ENCODE results near the gene CEMP1. TPM values are rescaled to one million over a fixed set of nuclear protein-coding genes. Genes with fewer than 3 reads are reported as not detected.
"Not testable (repeated sequence)": the region's sequence is repeated elsewhere in the genome, so short reads cannot be mapped to it uniquely, and the experiment has no call there.

CEMP1 gene
- total RNA-seq, 1 experiment from 2014 or later: not detected

DNA sequence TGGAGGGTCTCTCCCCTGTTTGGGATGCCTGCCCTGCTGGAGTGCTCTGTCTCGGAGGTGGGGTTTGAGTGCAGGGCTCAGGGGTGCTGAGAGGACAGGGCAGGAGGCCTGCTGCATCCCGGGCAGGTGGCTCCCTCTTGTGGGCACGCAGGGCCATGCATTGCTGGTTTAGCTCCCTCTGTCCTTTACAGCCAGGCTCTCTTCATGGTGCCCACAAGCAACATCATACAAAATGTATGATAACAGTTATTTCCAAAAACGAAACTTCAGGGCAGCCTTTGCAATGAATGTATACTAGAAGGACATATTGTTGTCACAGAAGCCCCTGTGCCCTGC lies 29.6 kb upstream of the CEMP1 start:
- H3T11ph ChIP-seq (ENCODE audit: low read length); H3K4me1 Mint-ChIP-seq: not testable (repeated sequence)

DNA sequence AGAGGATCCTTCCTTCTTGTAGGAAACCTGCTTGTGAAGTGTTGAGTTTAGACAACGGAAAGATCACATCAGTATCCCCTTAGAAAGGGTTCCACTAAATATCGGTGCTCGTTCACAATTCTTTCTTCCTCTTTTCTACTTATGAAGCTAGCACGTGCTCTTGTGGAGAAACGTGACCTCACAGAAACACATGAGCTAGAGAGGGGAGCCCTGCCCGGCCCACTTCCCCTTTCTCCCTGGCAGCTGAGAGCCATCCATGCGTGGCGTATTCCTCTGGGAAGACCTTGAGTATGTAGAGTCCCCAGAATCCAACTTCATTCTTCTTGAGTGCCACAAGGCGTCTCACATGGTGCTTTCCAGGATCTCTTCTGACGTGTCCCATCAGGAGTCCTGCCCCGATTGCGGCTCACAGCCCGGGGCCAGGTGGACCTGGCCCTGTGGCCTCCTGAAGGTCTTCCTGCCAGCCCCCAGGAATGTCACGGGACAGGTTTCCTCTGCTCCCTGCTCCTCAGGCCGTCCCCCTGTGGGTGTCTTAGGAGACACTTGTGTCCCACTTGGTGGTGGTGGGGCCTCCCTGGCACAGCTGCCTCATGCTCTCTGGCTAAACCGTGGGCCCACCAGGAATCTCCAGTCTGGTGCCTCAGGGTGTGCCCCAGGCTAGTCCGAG lies 29.1 kb upstream of the CEMP1 start:
- not testable (repeated sequence) for H3K4me3 Mint-ChIP-seq; H3K9me3 ChIP-seq (ENCODE audit: control insufficient read depth, low read depth, low read length); H4K20me1 ChIP-seq (ENCODE audit: control insufficient read depth, insufficient read depth, insufficient read length); H3T11ph ChIP-seq (ENCODE audit: low read length); H3K9ac ChIP-seq (ENCODE audit: extremely low read depth, insufficient read length, low read length); H4K91ac ChIP-seq (ENCODE audit: insufficient read length, low read depth, low read length); H2BK120ac ChIP-seq (ENCODE audit: low read depth, low read length, poor library complexity, severe bottlenecking); H3K14ac ChIP-seq (ENCODE audit: insufficient read depth, low read length); H4K8ac ChIP-seq (replicated peaks; ENCODE audit: insufficient read length, low read depth, low read length); H2AFZ ChIP-seq (ENCODE audit: low read length); H3K79me1 ChIP-seq (ENCODE audit: insufficient read depth, low read depth, low read length, poor library complexity, severe bottlenecking); H3K79me2 ChIP-seq (ENCODE audit: insufficient read depth, low read length); H3K4me1 ChIP-seq (ENCODE audit: insufficient read depth, low read length); H3K4ac ChIP-seq (ENCODE audit: low read depth, low read length); H3K9me3 Mint-ChIP-seq; H3K23ac ChIP-seq (ENCODE audit: insufficient read length, low read depth, low read length); H3K56ac ChIP-seq (ENCODE audit: insufficient read length, low read depth, low read length); H3K27ac Mint-ChIP-seq; H2BK12ac ChIP-seq (ENCODE audit: insufficient read length, low read depth, low read length); H2BK20ac ChIP-seq (ENCODE audit: low read depth, low read length, poor library complexity, severe bottlenecking); H3K4me2 ChIP-seq (ENCODE audit: insufficient read depth, insufficient read length, low read length); H3K36me3 Mint-ChIP-seq (ENCODE audit: insufficient read depth in 1 of 3, low read depth in 3 of 3); H2BK15ac ChIP-seq (ENCODE audit: low read depth, low read length); H2AK5ac ChIP-seq (ENCODE audit: insufficient read length, low read length); DNase-seq; H3K27me3 Mint-ChIP-seq (ENCODE audit: low read depth); H3K27ac ChIP-seq (ENCODE audit: insufficient read length, low read depth, low read length); H4K5ac ChIP-seq (ENCODE audit: insufficient read length, low read depth, low read length); H3K4me1 Mint-ChIP-seq; H3K18ac ChIP-seq (ENCODE audit: insufficient read length, low read depth, low read length); H3K27me3 ChIP-seq (ENCODE audit: insufficient read depth, low read length); H2BK5ac ChIP-seq (ENCODE audit: insufficient read length, low read length); H3K23me2 ChIP-seq (ENCODE audit: insufficient read length, low read depth, low read length, poor library complexity, severe bottlenecking)
- WGBS (ENCODE audit: extremely low coverage, insufficient read length, low lambda C conversion rate): no CpG with 5 or more reads among the region's 17 CpGs

More for the DNA sequence above, 29.6 kb upstream of the CEMP1 start:
- not testable (repeated sequence) for H3K4me3 Mint-ChIP-seq; DNase-seq; H3K4me2 ChIP-seq (ENCODE audit: insufficient read depth, insufficient read length, low read length); H3K56ac ChIP-seq (ENCODE audit: insufficient read length, low read depth, low read length); H4K91ac ChIP-seq (ENCODE audit: insufficient read length, low read depth, low read length); H3K79me2 ChIP-seq (ENCODE audit: insufficient read depth, low read length); H2AFZ ChIP-seq (ENCODE audit: low read length); H4K8ac ChIP-seq (replicated peaks; ENCODE audit: insufficient read length, low read depth, low read length); H3K23me2 ChIP-seq (ENCODE audit: insufficient read length, low read depth, low read length, poor library complexity, severe bottlenecking); H3K36me3 Mint-ChIP-seq (ENCODE audit: insufficient read depth in 1 of 3, low read depth in 3 of 3); H2BK20ac ChIP-seq (ENCODE audit: low read depth, low read length, poor library complexity, severe bottlenecking); H3K27me3 Mint-ChIP-seq (ENCODE audit: low read depth); H2BK15ac ChIP-seq (ENCODE audit: low read depth, low read length); H3K27ac ChIP-seq (ENCODE audit: insufficient read length, low read depth, low read length); H3K9me3 ChIP-seq (ENCODE audit: control insufficient read depth, low read depth, low read length); H4K20me1 ChIP-seq (ENCODE audit: control insufficient read depth, insufficient read depth, insufficient read length); H2AK5ac ChIP-seq (ENCODE audit: insufficient read length, low read length); H3K18ac ChIP-seq (ENCODE audit: insufficient read length, low read depth, low read length); H3K27ac Mint-ChIP-seq; H3K9ac ChIP-seq (ENCODE audit: extremely low read depth, insufficient read length, low read length); H2BK120ac ChIP-seq (ENCODE audit: low read depth, low read length, poor library complexity, severe bottlenecking); H3K23ac ChIP-seq (ENCODE audit: insufficient read length, low read depth, low read length); H2BK5ac ChIP-seq (ENCODE audit: insufficient read length, low read length); H3K27me3 ChIP-seq (ENCODE audit: insufficient read depth, low read length); H3K4me1 ChIP-seq (ENCODE audit: insufficient read depth, low read length); H3K4ac ChIP-seq (ENCODE audit: low read depth, low read length); H3K79me1 ChIP-seq (ENCODE audit: insufficient read depth, low read depth, low read length, poor library complexity, severe bottlenecking); H4K5ac ChIP-seq (ENCODE audit: insufficient read length, low read depth, low read length); H3K14ac ChIP-seq (ENCODE audit: insufficient read depth, low read length); H3K9me3 Mint-ChIP-seq; H2BK12ac ChIP-seq (ENCODE audit: insufficient read length, low read depth, low read length)
- TF ChIP-seq, protein P1, sequence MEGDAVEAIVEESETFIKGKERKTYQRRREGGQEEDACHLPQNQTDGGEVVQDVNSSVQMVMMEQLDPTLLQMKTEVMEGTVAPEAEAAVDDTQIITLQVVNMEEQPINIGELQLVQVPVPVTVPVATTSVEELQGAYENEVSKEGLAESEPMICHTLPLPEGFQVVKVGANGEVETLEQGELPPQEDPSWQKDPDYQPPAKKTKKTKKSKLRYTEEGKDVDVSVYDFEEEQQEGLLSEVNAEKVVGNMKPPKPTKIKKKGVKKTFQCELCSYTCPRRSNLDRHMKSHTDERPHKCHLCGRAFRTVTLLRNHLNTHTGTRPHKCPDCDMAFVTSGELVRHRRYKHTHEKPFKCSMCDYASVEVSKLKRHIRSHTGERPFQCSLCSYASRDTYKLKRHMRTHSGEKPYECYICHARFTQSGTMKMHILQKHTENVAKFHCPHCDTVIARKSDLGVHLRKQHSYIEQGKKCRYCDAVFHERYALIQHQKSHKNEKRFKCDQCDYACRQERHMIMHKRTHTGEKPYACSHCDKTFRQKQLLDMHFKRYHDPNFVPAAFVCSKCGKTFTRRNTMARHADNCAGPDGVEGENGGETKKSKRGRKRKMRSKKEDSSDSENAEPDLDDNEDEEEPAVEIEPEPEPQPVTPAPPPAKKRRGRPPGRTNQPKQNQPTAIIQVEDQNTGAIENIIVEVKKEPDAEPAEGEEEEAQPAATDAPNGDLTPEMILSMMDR (conservative IDR thresholded peaks at IDR 0.05): peak; percentile 59
- WGBS (ENCODE audit: extremely low coverage, insufficient read length, low lambda C conversion rate): no CpG with 5 or more reads among the region's 4 CpGs
